Activated naive CD4-positive, alpha-beta T cell treated with anti-CD3 and anti-CD28 coated beads, Interleukin-2, amount 10 ng/mL, durations not matched to agents 5 hours and 36 hours (primary cell): ENCODE results near the gene NTRK3. TPM values are rescaled to one million over a fixed set of nuclear protein-coding genes. Genes with fewer than 3 reads are reported as not detected.

ENCODE experiments used
- total RNA-seq, 2 experiments: library from RNA; stranded (reverse); gene quantifications; one replicate each; pipeline ENCODE4 v1.2.3, GENCODE V29; 2021

The NTRK3 gene
- total RNA-seq = not detected

GRCh38 chr15:88256279-88257230, at the start of gene NTRK3:
NTRK3 (minus strand) TSS chr15:88256739; CDS start chr15:88256153, 586 bp downstream.

Other genes starting within 250 kb of the NTRK3 start
- gene MRPL46, start 210.6 kb upstream of the NTRK3 start, total RNA-seq = 10 to 100 TPM; 20.2 to 20.3 TPM
- gene MRPS11, start 211.0 kb upstream of the NTRK3 start, total RNA-seq = 10 to 100 TPM; 45.8 to 48.3 TPM